ENCODE measurements around the gene AP2M1. TPM values are rescaled to one million over a fixed set of nuclear protein-coding genes. Genes with fewer than 3 reads are reported as not detected.

The AP2M1 gene
- total and polyA plus RNA-seq, 2 of the 8 experiments (the other 6 are each of a cell fraction or from before 2014, with no cell fraction given), result 403 to 454 TPM

DNA sequence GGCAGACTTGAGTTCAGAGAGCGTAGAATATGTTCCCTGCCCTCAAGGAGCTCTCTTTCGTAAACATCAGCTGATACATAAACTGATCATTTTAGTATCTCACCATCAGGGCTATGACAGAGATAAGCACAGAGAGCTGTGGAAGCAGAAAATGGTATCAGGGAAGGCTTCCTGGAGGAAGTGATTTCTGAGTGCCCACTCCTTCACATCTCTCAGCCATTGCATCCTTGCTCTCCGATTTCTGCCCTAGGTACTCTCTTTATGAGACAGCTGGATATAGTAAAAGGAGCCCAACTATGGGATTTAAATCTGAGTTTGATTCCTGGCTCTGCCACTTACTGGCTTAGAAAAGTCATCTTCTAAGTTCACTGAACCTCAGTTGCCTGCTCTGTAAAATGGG is 9.1 kb upstream of the AP2M1 start:
- no peak overlapping the region for H3K9ac ChIP-seq (replicated peaks in 1 of 4; ENCODE audit: extremely low read depth in 1 of 4, low read depth in 3 of 4, low read length in 3 of 4)
- POLR2A ChIA-PET (ENCODE audit: partially characterized antibody), result no interaction called here
- TF ChIP-seq KDM1A (IDR thresholded peaks at IDR 0.05; ENCODE audit: borderline replicate concordance, low read length) (no peak), EP300 (IDR thresholded peaks at IDR 0.05; ENCODE audit: borderline replicate concordance in 1 of 2, low read depth in 2 of 2, low read length in 2 of 2) (no peak), RFX5 (IDR thresholded peaks at IDR 0.05; ENCODE audit: borderline replicate concordance, low read depth, low read length) (no peak), PHF8 (conservative IDR thresholded peaks at IDR 0.05; ENCODE audit: low read depth, low read length) (no peak), BACH1 (IDR thresholded peaks at IDR 0.05; ENCODE audit: low read length) (no peak), KDM4A (IDR thresholded peaks at IDR 0.05; ENCODE audit: low read depth, low read length, severe bottlenecking) (no peak), CREB1 (IDR thresholded peaks at IDR 0.05) (no peak), CHD2 (IDR thresholded peaks at IDR 0.05; ENCODE audit: low read length) (no peak), HDAC2 (IDR thresholded peaks at IDR 0.05; ENCODE audit: borderline replicate concordance in 1 of 2, low read depth in 2 of 2, low read length in 2 of 2) (no peak), FOSL1 (IDR thresholded peaks at IDR 0.05; ENCODE audit: insufficient read depth, low read depth, low read length) (no peak), POLR2AphosphoS5 (IDR thresholded peaks at IDR 0.05; ENCODE audit: low read depth, low read length) (no peak)
- TF ChIP-seq, protein P1, sequence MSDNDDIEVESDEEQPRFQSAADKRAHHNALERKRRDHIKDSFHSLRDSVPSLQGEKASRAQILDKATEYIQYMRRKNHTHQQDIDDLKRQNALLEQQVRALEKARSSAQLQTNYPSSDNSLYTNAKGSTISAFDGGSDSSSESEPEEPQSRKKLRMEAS (IDR thresholded peaks at IDR 0.05), result no peak

More for the DNA sequence above, 9.1 kb upstream of the AP2M1 start:
- no peak overlapping the region for H3K4me3 ChIP-seq (ENCODE audit: extremely low read depth in 1 of 4, insufficient read depth in 2 of 4, low read depth in 3 of 4, low read length in 4 of 4)
- no peak overlapping the region for H2BK5ac ChIP-seq (ENCODE audit: low read depth, low read length)
- CTCF ChIA-PET (ENCODE audit: partially characterized antibody), result interaction anchor here (1.0 to 2.3 kb wide), 5 partner anchors 9 to 184 kb away, joined by 3 to 10 read pairs (median 4); no protein-coding TSS in a partner anchor
- H2AK5ac ChIP-seq (ENCODE audit: low read depth, low read length), result no peak overlapping the region
- no peak for DNase-seq (ENCODE audit: low read depth in 1 of 2, low spot score in 2 of 2)
- no peak overlapping the region for H4K91ac ChIP-seq (replicated peaks; ENCODE audit: insufficient read length, low read length)
- H3K27me3 ChIP-seq (replicated peaks in 1 of 4; ENCODE audit: control insufficient read depth in 3 of 4, extremely low read depth in 1 of 4, insufficient read depth in 3 of 4, low read length in 3 of 4), result no peaks in the 10 kb centered on the region
- no peaks in the 10 kb centered on the region; the same call in 1 of the 2 replicates for H3K23me2 ChIP-seq (ENCODE audit: low read depth, low read length)
- H3K4me1 ChIP-seq (replicated peaks in 1 of 4; ENCODE audit: control insufficient read depth in 3 of 4, insufficient read depth in 4 of 4, low read length in 3 of 4), result no peaks in the 10 kb centered on the region
- H2AFZ ChIP-seq (ENCODE audit: low read length), result no peak overlapping the region
- no peak overlapping the region for H4K5ac ChIP-seq (ENCODE audit: insufficient read length, low read depth, low read length)
- H3K4me2 ChIP-seq (ENCODE audit: insufficient read depth in 1 of 2, low read depth in 2 of 2, low read length in 2 of 2), result no peak overlapping the region
- H3K56ac ChIP-seq (replicated peaks; ENCODE audit: insufficient read length, low read depth, low read length), result no peak overlapping the region
- peaks cover 5 to 8% of the 10 kb centered on the region in 2 experiments for H4K20me1 ChIP-seq (replicated peaks in 1 of 2; ENCODE audit: control insufficient read depth in 1 of 2, insufficient read depth in 2 of 2, low read length in 2 of 2)
- no peak overlapping the region for H3K18ac ChIP-seq (ENCODE audit: extremely low read depth, low read length)
- no peak overlapping the region for H3K14ac ChIP-seq (ENCODE audit: insufficient read length)
- H3K9me3 ChIP-seq (ENCODE audit: insufficient read depth in 2 of 2, low read depth in 1 of 2, low read length in 1 of 2), result no peaks in the 10 kb centered on the region
- no peak overlapping the region for H3K4ac ChIP-seq (replicated peaks; ENCODE audit: insufficient read length, low read depth, low read length)
- H3K79me2 ChIP-seq (ENCODE audit: control insufficient read depth in 1 of 2, insufficient read depth in 2 of 2, low read length in 2 of 2), result peaks cover 2 to 11% of the 10 kb centered on the region in 2 experiments; a peak in 3 of 4 replicates
- H2BK20ac ChIP-seq (ENCODE audit: low read length), result no peak overlapping the region
- H3K27ac ChIP-seq (ENCODE audit: low read depth, low read length), result no peak overlapping the region
- peaks cover 7 to 51% (median 30%) of the 10 kb centered on the region in 4 experiments for H3K36me3 ChIP-seq (ENCODE audit: control insufficient read depth in 2 of 4, insufficient read depth in 4 of 4, low read length in 3 of 4)
- no peak overlapping the region for H3K23ac ChIP-seq (ENCODE audit: insufficient read length)
- no peak overlapping the region for H4K8ac ChIP-seq (ENCODE audit: extremely low read depth, insufficient read depth, low read length)
- no peak overlapping the region for H2BK120ac ChIP-seq (replicated peaks; ENCODE audit: low read depth, low read length)
- no peak for FAIRE-seq
- no peak overlapping the region for H2BK12ac ChIP-seq (ENCODE audit: low read depth, low read length)
- H2BK15ac ChIP-seq (ENCODE audit: low read length), result no peak overlapping the region
- H3K79me1 ChIP-seq (ENCODE audit: low read depth, low read length), result peaks cover 5% of the 10 kb centered on the region; the same call in 1 of the 2 replicates
- WGBS, 2 experiments (ENCODE audit: extremely low coverage in 1 of 2, insufficient coverage in 1 of 2, insufficient read length in 1 of 2, insufficient replicate concordance in 2 of 2, low coverage in 1 of 2, low lambda C conversion rate in 2 of 2, missing lambda C conversion rate in 1 of 2), result 88% methylated on average over 3 of the region's 3 CpGs; no CpG with 5 or more reads in 1 of the 2 experiments
